CD4-positive, alpha-beta T cell (primary cell): ENCODE data around the gene SLC5A9. TPM values are rescaled to one million over a fixed set of nuclear protein-coding genes. Genes with fewer than 3 reads are reported as not detected.

Experiments
- ATAC-seq: fragments of 200-7000 bp; cut with Tn5 transposase; one replicate; pipeline ENCODE4 v1.10.0; 2022; ENCODE audit warnings: mild to moderate bottlenecking; ENCODE audit not compliant: poor library complexity
- CTCF ChIA-PET: fragments of 350-600 bp; sonication (Branson Sonifier 250); formaldehyde crosslinking; loops from one replicate; lab custom pipeline; 2021; ENCODE audit warnings: antibody characterized with exemption, inconsistent platforms; lab: Charles Lee
- POLR2A ChIA-PET: fragments of 350-600 bp; sonication (Branson Sonifier 250); formaldehyde crosslinking; loops from one replicate; lab custom pipeline; 2021; ENCODE audit warnings: antibody characterized with exemption, inconsistent platforms; lab: Charles Lee
- DNase-seq, 14 experiments: peaks; one replicate each; pipeline ENCODE4 v3.0.0-alpha.2; 2013 to 2020; ENCODE audit warnings: mixed read lengths in 2 of 14
- H3K27ac ChIP-seq, 2 donors: one replicate each; pipeline versions ENCODE4 v1.5.1 to v1.7.0; 2013; ENCODE audit warnings: low read length in 2 of 2, low read depth in 1 of 2, mild to moderate bottlenecking in 1 of 2
- H3K27me3 ChIP-seq, 2 experiments: 1 replicate in 1 of 2; 2 replicates in 1 of 2; pipeline versions ENCODE4 v1.6.1 to v1.7.0; 2013; ENCODE audit warnings: low read length in 2 of 2, control low read depth in 1 of 2, mild to moderate bottlenecking in 1 of 2, moderate library complexity in 1 of 2; ENCODE audit not compliant: insufficient read depth in 2 of 2, control insufficient read depth in 1 of 2
- H3K36me3 ChIP-seq: one replicate; pipeline ENCODE4 v1.6.1; 2013; ENCODE audit warnings: low read length, control low read depth; ENCODE audit not compliant: insufficient read depth
- H3K4me1 ChIP-seq: one replicate; pipeline ENCODE4 v1.6.1; 2013; ENCODE audit warnings: low read length, control low read depth; ENCODE audit not compliant: insufficient read depth
- H3K4me3 ChIP-seq: one replicate; pipeline ENCODE4 v1.5.1; 2013; ENCODE audit warnings: mild to moderate bottlenecking, low read length, moderate library complexity
- H3K9me3 ChIP-seq, 2 experiments: 1 replicate in 1 of 2; 2 replicates in 1 of 2; pipeline versions ENCODE4 v1.6.1 to v1.7.0; 2013; ENCODE audit warnings: low read length in 2 of 2, mild to moderate bottlenecking in 2 of 2, control low read depth in 1 of 2, moderate library complexity in 1 of 2; ENCODE audit not compliant: control insufficient read depth in 1 of 2, insufficient read depth in 1 of 2
- H3K27ac Mint-ChIP-seq: one replicate; pipeline ENCODE4 v1.8.0; 2020; ENCODE audit warnings: mixed read lengths
- H3K27me3 Mint-ChIP-seq: one replicate; pipeline ENCODE4 v1.8.0; 2021; ENCODE audit warnings: mixed read lengths
- H3K36me3 Mint-ChIP-seq: one replicate; pipeline ENCODE4 v1.8.0; 2021; ENCODE audit warnings: low read depth, mixed read lengths
- H3K4me1 Mint-ChIP-seq: one replicate; pipeline ENCODE4 v1.8.0; 2021; ENCODE audit warnings: low read depth, mixed read lengths
- H3K4me3 Mint-ChIP-seq: one replicate; pipeline ENCODE4 v1.8.0; 2020; ENCODE audit warnings: mild to moderate bottlenecking, mixed read lengths
- H3K9me3 Mint-ChIP-seq: one replicate; pipeline ENCODE4 v1.8.0; 2020; ENCODE audit warnings: mixed read lengths
- CTCF ChIP-seq: fragments of 200-600 bp; IDR thresholded peaks from one replicate; pipeline ENCODE4 v1.8.0; 2022; ENCODE audit warnings: antibody characterized with exemption, mild to moderate bottlenecking
- intact Hi-C, 2 experiments: fragments of 100-400 bp; cut with DNase I in 1 of 2; cut with micrococcal nuclease in 1 of 2; formaldehyde crosslinking; loops; one replicate each; pipeline versions ENCODE4 v1.15.1 to v1.9.0; 2023 to 2025; cut with DNase I, micrococcal nuclease
- total RNA-seq, 174 experiments: library from RNA in 2 of 174; stranded (reverse) in 2 of 174; gene quantifications; one replicate each; pipeline ENCODE4 v1.2.3 and lab custom pipeline; 2021 to 2026

SLC5A9 gene
- total RNA-seq, 2 experiments from 2014 or later: not detected

GRCh38 chr1:48245106-48245505, 22.6 kb downstream of the SLC5A9 start:
- intact Hi-C loops: no loop called here
- ChIA-PET CTCF (interaction anchor here (0.8 kb wide), 1 partner anchor 20 kb away, joined by 3 read pairs; no protein-coding TSS in a partner anchor), POLR2A (no interaction called here)
- DNase-seq: peak in 2 of 14 experiments; percentile 57 to 61
- Mint-ChIP-seq H3K4me1 (peaks cover 4% of the 10 kb centered on the region), H3K9me3 (no peaks in the 10 kb centered on the region), H3K27ac (no peak overlapping the region), H3K27me3 (peaks cover 7% of the 10 kb centered on the region), H3K36me3 (no peaks in the 10 kb centered on the region), H3K4me3 (no peak overlapping the region)
- Histone ChIP-seq H3K27me3 (no peaks in the 10 kb centered on the region), H3K4me3 (no peak overlapping the region), H3K36me3 (no peaks in the 10 kb centered on the region), H3K27ac (no peak overlapping the region), H3K9me3 (no peaks in the 10 kb centered on the region), H3K4me1 (peaks cover 3% of the 10 kb centered on the region)
- ATAC-seq: no peak
- TF ChIP-seq CTCF: no peak

- no peaks in the 10 kb centered on the region for H3K27me3 ChIP-seq
- H3K4me3 ChIP-seq: no peak overlapping the region
- H3K4me1 ChIP-seq: peaks cover 3% of the 10 kb centered on the region
- no peaks in the 10 kb centered on the region for H3K9me3 ChIP-seq
- DNase-seq (peak in 1 of 14 experiments; percentile 2), ATAC-seq (no peak)
- intact Hi-C loops: no loop called here
- ChIA-PET POLR2A (no interaction called here), CTCF (no interaction called here)
- Mint-ChIP-seq H3K4me3 (no peak overlapping the region), H3K36me3 (no peaks in the 10 kb centered on the region), H3K27ac (no peak overlapping the region), H3K4me1 (peaks cover 4% of the 10 kb centered on the region), H3K27me3 (peaks cover 7% of the 10 kb centered on the region), H3K9me3 (no peaks in the 10 kb centered on the region)
- no peak overlapping the region for H3K27ac ChIP-seq
- TF ChIP-seq CTCF: no peak
- no peaks in the 10 kb centered on the region for H3K36me3 ChIP-seq
Observed at GRCh38 chr1:48246727-48247126, 24.2 kb downstream of the SLC5A9 start.

DNA sequence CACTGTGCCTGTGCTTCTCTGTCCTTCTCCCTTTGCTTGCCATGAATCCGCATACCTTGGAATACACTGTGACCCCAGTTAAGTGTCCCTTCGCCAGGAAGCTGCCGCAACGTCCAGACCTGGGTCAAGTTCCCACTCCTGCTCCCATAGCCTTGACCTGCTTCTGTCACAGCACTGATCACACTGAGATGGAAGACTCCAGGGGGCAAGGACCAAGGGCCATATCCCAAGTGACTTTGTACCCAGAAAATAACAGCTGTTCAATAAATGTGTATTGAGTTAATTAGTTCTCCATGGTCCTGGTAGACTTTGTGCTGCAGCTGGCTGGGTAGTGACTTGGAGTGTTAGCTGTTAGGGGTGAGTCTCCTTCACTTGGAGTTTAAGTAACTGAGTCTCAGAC, 25.8 kb downstream of the SLC5A9 start:
- TF ChIP-seq CTCF: no peak
- H3K4me1 ChIP-seq: peaks cover 3% of the 10 kb centered on the region
- H3K27me3 ChIP-seq: no peaks in the 10 kb centered on the region
- no peak overlapping the region for H3K4me3 ChIP-seq
- H3K27ac ChIP-seq: no peak overlapping the region
- CTCF ChIA-PET: no interaction called here
- intact Hi-C loops: no loop called here
- H3K4me1 Mint-ChIP-seq: peaks cover 4% of the 10 kb centered on the region
- no peaks in the 10 kb centered on the region for H3K36me3 Mint-ChIP-seq
- no peak overlapping the region for H3K27ac Mint-ChIP-seq
- DNase-seq (no peak), ATAC-seq (no peak)
- H3K36me3 ChIP-seq: no peaks in the 10 kb centered on the region
- POLR2A ChIA-PET: interaction anchor here (0.6 kb wide), 1 partner anchor 20 kb away, joined by 4 read pairs; no protein-coding TSS in a partner anchor
- H3K9me3 ChIP-seq: no peaks in the 10 kb centered on the region
- peaks cover 7% of the 10 kb centered on the region for H3K27me3 Mint-ChIP-seq
- no peaks in the 10 kb centered on the region for H3K9me3 Mint-ChIP-seq
- no peak overlapping the region for H3K4me3 Mint-ChIP-seq
